Measurements from ENCODE around the gene RABGAP1L.
"Not testable (repeated sequence)": the region's sequence is repeated elsewhere in the genome, so short reads cannot be mapped to it uniquely, and the experiment has no call there.

Gene RABGAP1L

DNA sequence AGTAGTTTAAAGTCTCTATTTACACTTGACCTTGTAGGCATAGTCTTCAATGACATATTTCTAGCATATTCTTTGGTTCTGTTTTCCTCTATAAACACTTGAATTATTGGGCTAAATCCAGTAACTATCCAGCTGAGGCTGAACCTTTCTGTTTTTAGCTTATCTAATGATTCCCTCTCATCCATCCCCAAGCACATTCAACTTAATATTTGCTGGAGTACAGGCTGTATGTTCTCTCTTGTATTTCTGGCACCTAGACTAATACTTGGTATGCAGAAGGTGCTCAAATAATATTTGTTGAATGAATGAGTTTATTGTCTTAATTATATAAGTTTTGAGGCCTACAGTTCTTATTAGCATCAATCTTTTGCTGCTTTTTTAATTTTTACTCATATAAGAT, 88.7 kb downstream of the RABGAP1L start:
- Histone ChIP-seq H3K4me3 (ENCODE audit: control insufficient read depth in 1 of 7, extremely low read depth in 1 of 7, insufficient read depth in 4 of 7, low read depth in 2 of 7, low read length in 6 of 7) (no peak overlapping the region), H3K9me3 (ENCODE audit: control extremely low read depth in 1 of 5, control insufficient read depth in 4 of 5, insufficient read depth in 2 of 5, low read depth in 1 of 5, low read length in 4 of 5) (no peaks in the 10 kb centered on the region), H3K36me3 (ENCODE audit: control insufficient read depth in 4 of 4, insufficient read depth in 4 of 4, low read length in 3 of 4) (peaks cover under 1 to 9% (median 5%) of the 10 kb centered on the region in 4 experiments), H3K27ac (ENCODE audit: insufficient read depth in 1 of 2, low read depth in 1 of 2, low read length in 2 of 2, poor library complexity in 1 of 2, severe bottlenecking in 2 of 2) (no peak overlapping the region), H3K27me3 (replicated peaks in 2 of 5; ENCODE audit: control insufficient read depth in 4 of 5, insufficient read depth in 5 of 5, low read length in 4 of 5) (no peaks in the 10 kb centered on the region), H3K4me1 (ENCODE audit: control extremely low read depth in 1 of 4, control insufficient read depth in 4 of 4, insufficient read depth in 4 of 4, low read length in 3 of 4) (no peaks in the 10 kb centered on the region)
- ChIA-PET POLR2A (no interaction called here), CTCF (no interaction called here)
- no peak for DNase-seq

DNA sequence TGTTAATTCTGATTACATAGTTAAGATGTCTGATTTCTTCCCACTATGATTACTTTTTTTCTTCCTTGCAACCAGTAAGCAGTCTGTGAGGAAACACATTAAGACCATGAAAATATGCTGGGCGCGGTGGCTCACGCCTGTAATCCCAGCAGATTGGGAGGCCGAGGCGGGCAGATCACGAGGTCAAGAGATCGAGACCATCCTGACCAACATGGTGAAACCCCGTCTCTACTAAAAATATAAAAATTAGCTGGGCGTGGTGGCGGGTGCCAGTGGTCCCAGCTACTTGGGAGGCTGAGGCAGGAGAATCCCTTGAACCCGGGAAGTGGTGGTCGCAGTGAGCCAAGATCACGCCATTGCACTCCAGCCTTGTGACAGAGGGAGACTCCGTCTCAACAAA, 97.1 kb downstream of the RABGAP1L start:
- CTCF ChIA-PET = interaction anchor here (1.0 to 2.9 kb wide), 2 partner anchors 470 to 490 kb away, joined by 4 to 9 read pairs; no protein-coding TSS in a partner anchor
- H3K4me1 ChIP-seq (ENCODE audit: control extremely low read depth in 1 of 4, control insufficient read depth in 4 of 4, insufficient read depth in 4 of 4, low read length in 3 of 4); H3K4me3 ChIP-seq (ENCODE audit: control insufficient read depth in 1 of 7, extremely low read depth in 1 of 7, insufficient read depth in 4 of 7, low read depth in 2 of 7, low read length in 6 of 7); H3K27ac ChIP-seq (ENCODE audit: insufficient read depth in 1 of 2, low read depth in 1 of 2, low read length in 2 of 2, poor library complexity in 1 of 2, severe bottlenecking in 2 of 2); DNase-seq; POLR2A ChIA-PET; H3K27me3 ChIP-seq (replicated peaks in 2 of 5; ENCODE audit: control insufficient read depth in 4 of 5, insufficient read depth in 5 of 5, low read length in 4 of 5); H3K9me3 ChIP-seq (ENCODE audit: control extremely low read depth in 1 of 5, control insufficient read depth in 4 of 5, insufficient read depth in 2 of 5, low read depth in 1 of 5, low read length in 4 of 5); H3K36me3 ChIP-seq (ENCODE audit: control insufficient read depth in 4 of 4, insufficient read depth in 4 of 4, low read length in 3 of 4): not testable (repeated sequence)
- WGBS (ENCODE audit: insufficient coverage) = 99% methylated on average over 10 of the region's 14 CpGs

DNA sequence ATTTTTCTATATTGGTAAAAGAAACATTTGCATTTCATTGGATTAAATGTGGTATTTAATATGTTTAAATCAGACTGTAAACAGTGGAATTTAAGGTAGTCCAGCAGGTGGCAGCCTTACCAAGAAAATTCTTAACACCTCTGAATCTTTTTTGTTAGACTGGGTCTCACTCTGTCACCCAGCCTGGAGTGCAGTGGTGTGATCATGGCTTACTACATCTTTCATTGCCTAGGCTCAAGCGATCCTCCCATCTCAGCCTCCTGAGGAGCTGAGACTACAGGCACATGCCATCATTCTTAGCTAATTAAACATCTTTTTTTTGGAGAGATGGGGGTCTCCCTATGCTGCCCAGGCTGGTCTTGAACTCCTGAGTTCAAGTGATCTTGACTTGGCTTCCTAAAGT, 98.8 kb downstream of the RABGAP1L start:
- no peaks in the 10 kb centered on the region for H3K9me3 ChIP-seq (ENCODE audit: control extremely low read depth in 1 of 5, control insufficient read depth in 4 of 5, insufficient read depth in 2 of 5, low read depth in 1 of 5, low read length in 4 of 5)
- no CpG with 5 or more reads among the region's 1 CpG for WGBS (ENCODE audit: insufficient coverage)
- no peaks in the 10 kb centered on the region for H3K27me3 ChIP-seq (replicated peaks in 2 of 5; ENCODE audit: control insufficient read depth in 4 of 5, insufficient read depth in 5 of 5, low read length in 4 of 5)
- CTCF ChIA-PET = interaction anchor here (1.0 to 3.2 kb wide), 6 partner anchors 11 to 496 kb away, joined by 3 to 22 read pairs (median 4); no protein-coding TSS in a partner anchor
- H3K36me3 ChIP-seq (ENCODE audit: control insufficient read depth in 4 of 4, insufficient read depth in 4 of 4, low read length in 3 of 4) = peaks cover 0 to 3% (median under 1%) of the 10 kb centered on the region in 4 experiments
- DNase-seq = peak; percentile 57 to 79 (median 73)
- POLR2A ChIA-PET = no interaction called here
- H3K4me1 ChIP-seq (ENCODE audit: control extremely low read depth in 1 of 4, control insufficient read depth in 4 of 4, insufficient read depth in 4 of 4, low read length in 3 of 4) = no peaks in the 10 kb centered on the region
- no peak overlapping the region for H3K4me3 ChIP-seq (ENCODE audit: control insufficient read depth in 1 of 7, extremely low read depth in 1 of 7, insufficient read depth in 4 of 7, low read depth in 2 of 7, low read length in 6 of 7)
- no peak overlapping the region for H3K27ac ChIP-seq (ENCODE audit: insufficient read depth in 1 of 2, low read depth in 1 of 2, low read length in 2 of 2, poor library complexity in 1 of 2, severe bottlenecking in 2 of 2)

DNA sequence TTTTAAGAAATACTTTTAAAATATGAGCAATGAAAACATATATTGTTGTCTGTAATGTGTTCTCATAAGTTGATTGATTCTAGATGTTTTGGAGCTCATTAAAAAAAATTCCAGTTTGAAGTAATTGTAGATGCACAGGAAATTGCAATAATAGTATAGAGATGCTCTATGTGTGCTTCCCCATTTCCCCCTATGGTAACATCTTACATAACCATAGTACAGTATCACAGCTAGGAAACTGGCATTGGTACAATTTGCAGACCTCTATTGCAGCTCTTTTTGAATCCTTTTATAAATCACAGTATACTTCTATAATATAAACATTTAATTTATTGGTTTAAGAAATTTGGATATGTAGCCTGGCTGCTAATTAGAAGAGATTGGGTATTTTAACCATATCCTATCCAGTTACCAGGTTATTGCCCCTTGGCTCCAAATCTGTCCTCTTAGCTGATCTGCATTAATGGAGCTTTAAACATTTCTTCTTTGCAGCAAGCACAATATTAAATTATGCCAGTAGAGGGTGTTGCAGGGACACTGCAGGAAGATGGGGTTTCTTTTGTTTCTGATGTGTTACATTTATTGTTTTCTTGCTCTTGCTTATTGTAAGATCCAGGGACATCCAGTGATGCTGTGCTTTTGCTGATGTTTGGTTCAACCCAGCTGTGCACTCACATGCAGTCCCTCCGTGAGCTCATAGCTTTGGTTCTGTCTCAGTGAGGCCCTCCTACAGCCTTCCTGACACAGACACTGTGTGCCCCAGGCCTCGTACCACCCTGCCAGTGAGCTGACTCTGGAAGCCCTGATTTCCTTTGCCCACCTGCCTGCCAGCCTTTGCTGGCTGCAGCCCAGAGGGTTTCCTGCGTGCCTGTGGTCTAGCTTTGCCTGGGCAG, 103.3 kb downstream of the RABGAP1L start:
- no peaks in the 10 kb centered on the region for H3K9me3 ChIP-seq (ENCODE audit: control extremely low read depth in 1 of 5, control insufficient read depth in 4 of 5, insufficient read depth in 2 of 5, low read depth in 1 of 5, low read length in 4 of 5)
- peak; percentile 46 to 71 (median 68) for DNase-seq
- no peaks in the 10 kb centered on the region for H3K27me3 ChIP-seq (replicated peaks in 2 of 5; ENCODE audit: control insufficient read depth in 4 of 5, insufficient read depth in 5 of 5, low read length in 4 of 5)
- H3K4me1 ChIP-seq (ENCODE audit: control extremely low read depth in 1 of 4, control insufficient read depth in 4 of 4, insufficient read depth in 4 of 4, low read length in 3 of 4) = no peaks in the 10 kb centered on the region
- H3K4me3 ChIP-seq (ENCODE audit: control insufficient read depth in 1 of 7, extremely low read depth in 1 of 7, insufficient read depth in 4 of 7, low read depth in 2 of 7, low read length in 6 of 7) = no peak overlapping the region
- WGBS (ENCODE audit: insufficient coverage) = 70% methylated on average over 3 of the region's 3 CpGs
- ChIA-PET POLR2A (no interaction called here), CTCF (interaction anchor here (0.6 to 2.7 kb wide), 19 partner anchors 11 to 643 kb away, joined by 3 to 64 read pairs (median 4); no protein-coding TSS in a partner anchor)
- no peak overlapping the region for H3K27ac ChIP-seq (ENCODE audit: insufficient read depth in 1 of 2, low read depth in 1 of 2, low read length in 2 of 2, poor library complexity in 1 of 2, severe bottlenecking in 2 of 2)
- H3K36me3 ChIP-seq (ENCODE audit: control insufficient read depth in 4 of 4, insufficient read depth in 4 of 4, low read length in 3 of 4) = peaks cover 0 to 2% (median 0%) of the 10 kb centered on the region in 4 experiments

DNA sequence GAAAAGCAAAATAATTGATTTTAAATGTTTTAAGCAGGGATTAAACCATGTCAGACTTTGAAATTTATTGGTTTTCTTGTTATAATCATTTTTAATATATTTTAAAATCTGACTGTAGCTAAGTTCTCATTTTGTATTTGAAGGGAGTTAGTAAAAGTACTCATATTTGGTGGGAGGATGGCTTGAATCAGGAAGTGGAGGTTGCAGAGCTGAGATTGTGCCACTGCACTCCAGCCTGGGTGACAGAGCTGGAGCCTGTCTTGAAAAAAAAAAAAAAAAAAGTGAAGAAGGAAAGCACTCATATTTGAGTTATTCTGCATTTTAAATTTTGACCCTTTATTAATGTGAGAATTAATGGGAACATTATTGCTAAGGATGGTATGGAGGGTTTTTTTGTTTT, 106.0 kb downstream of the RABGAP1L start:
- no peak overlapping the region for H3K27ac ChIP-seq (ENCODE audit: insufficient read depth in 1 of 2, low read depth in 1 of 2, low read length in 2 of 2, poor library complexity in 1 of 2, severe bottlenecking in 2 of 2)
- CTCF ChIA-PET = interaction anchor here (1.4 kb wide), 1 partner anchor 461 kb away, joined by 4 read pairs; no protein-coding TSS in a partner anchor

DNA sequence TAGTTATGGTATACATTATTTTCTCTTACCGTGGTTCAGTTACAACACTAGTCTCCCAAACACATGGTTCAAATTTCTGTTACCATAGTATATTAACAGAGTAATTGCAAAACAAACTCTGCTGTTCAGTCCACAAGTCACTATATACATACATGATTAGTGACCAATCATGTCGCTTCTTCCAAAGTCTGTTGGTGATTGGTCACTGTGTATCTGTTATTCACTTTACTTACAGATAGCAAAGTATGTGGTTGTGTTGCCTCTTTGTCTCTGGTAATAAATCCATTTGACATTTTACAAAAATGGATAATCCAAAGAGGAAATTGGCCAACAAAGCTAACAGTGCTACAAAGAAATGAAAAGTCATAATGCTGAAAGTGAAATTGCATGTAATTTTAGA, 107.2 kb downstream of the RABGAP1L start:
- H3K4me1 ChIP-seq (ENCODE audit: control extremely low read depth in 1 of 4, control insufficient read depth in 4 of 4, insufficient read depth in 4 of 4, low read length in 3 of 4) = no peaks in the 10 kb centered on the region
- WGBS (ENCODE audit: insufficient coverage) = no CpG with 5 or more reads among the region's 2 CpGs
- H3K36me3 ChIP-seq (ENCODE audit: control insufficient read depth in 4 of 4, insufficient read depth in 4 of 4, low read length in 3 of 4) = no peaks in the 10 kb centered on the region
- H3K9me3 ChIP-seq (ENCODE audit: control extremely low read depth in 1 of 5, control insufficient read depth in 4 of 5, insufficient read depth in 2 of 5, low read depth in 1 of 5, low read length in 4 of 5) = no peaks in the 10 kb centered on the region
- H3K27me3 ChIP-seq (replicated peaks in 2 of 5; ENCODE audit: control insufficient read depth in 4 of 5, insufficient read depth in 5 of 5, low read length in 4 of 5) = no peaks in the 10 kb centered on the region
- DNase-seq = no peak
- no peak overlapping the region for H3K27ac ChIP-seq (ENCODE audit: insufficient read depth in 1 of 2, low read depth in 1 of 2, low read length in 2 of 2, poor library complexity in 1 of 2, severe bottlenecking in 2 of 2)
- no peak overlapping the region for H3K4me3 ChIP-seq (ENCODE audit: control insufficient read depth in 1 of 7, extremely low read depth in 1 of 7, insufficient read depth in 4 of 7, low read depth in 2 of 7, low read length in 6 of 7)
- ChIA-PET CTCF (no interaction called here), POLR2A (no interaction called here)

More for the DNA sequence above, 106.0 kb downstream of the RABGAP1L start:
- Histone ChIP-seq H3K36me3 (ENCODE audit: control insufficient read depth in 4 of 4, insufficient read depth in 4 of 4, low read length in 3 of 4) (peaks cover 0 to 2% (median 0%) of the 10 kb centered on the region in 4 experiments), H3K4me1 (ENCODE audit: control extremely low read depth in 1 of 4, control insufficient read depth in 4 of 4, insufficient read depth in 4 of 4, low read length in 3 of 4) (no peaks in the 10 kb centered on the region), H3K4me3 (ENCODE audit: control insufficient read depth in 1 of 7, extremely low read depth in 1 of 7, insufficient read depth in 4 of 7, low read depth in 2 of 7, low read length in 6 of 7) (no peak overlapping the region), H3K9me3 (ENCODE audit: control extremely low read depth in 1 of 5, control insufficient read depth in 4 of 5, insufficient read depth in 2 of 5, low read depth in 1 of 5, low read length in 4 of 5) (no peaks in the 10 kb centered on the region), H3K27me3 (replicated peaks in 2 of 5; ENCODE audit: control insufficient read depth in 4 of 5, insufficient read depth in 5 of 5, low read length in 4 of 5) (no peaks in the 10 kb centered on the region)
- DNase-seq = no peak
- POLR2A ChIA-PET = no interaction called here

DNA sequence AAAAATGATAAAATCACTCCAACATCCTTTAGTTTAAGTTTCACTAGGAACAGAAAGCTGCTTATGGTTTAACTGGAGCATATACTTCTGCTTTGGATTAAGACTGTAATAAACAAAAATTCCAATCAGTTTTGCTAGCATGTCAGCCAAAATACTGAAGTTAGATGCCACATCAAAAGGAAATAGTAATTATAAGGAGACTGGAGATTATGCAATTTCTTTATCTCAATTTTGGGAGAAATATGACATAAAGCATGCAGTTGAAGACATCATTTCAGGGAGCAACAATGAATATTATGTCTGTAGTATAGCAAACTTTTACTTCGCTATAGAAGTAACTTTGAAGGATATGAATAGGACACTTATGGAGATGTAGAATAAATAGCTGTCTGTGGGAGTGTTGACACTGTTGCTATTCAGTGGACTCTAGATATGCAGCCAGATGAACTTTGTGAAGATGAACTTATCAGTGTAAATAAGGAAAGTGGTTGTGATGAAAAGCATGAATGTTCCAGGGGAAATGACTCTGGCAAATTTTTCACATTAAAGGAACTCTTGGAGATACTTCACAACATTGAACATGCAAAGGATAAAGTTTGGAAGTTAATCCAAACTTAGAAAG, 107.8 kb downstream of the RABGAP1L start:
- DNase-seq = no peak
- no peaks in the 10 kb centered on the region for H3K9me3 ChIP-seq (ENCODE audit: control extremely low read depth in 1 of 5, control insufficient read depth in 4 of 5, insufficient read depth in 2 of 5, low read depth in 1 of 5, low read length in 4 of 5)
- ChIA-PET CTCF (no interaction called here), POLR2A (no interaction called here)
- no peak overlapping the region for H3K4me3 ChIP-seq (ENCODE audit: control insufficient read depth in 1 of 7, extremely low read depth in 1 of 7, insufficient read depth in 4 of 7, low read depth in 2 of 7, low read length in 6 of 7)
- H3K36me3 ChIP-seq (ENCODE audit: control insufficient read depth in 4 of 4, insufficient read depth in 4 of 4, low read length in 3 of 4) = no peaks in the 10 kb centered on the region
- H3K27ac ChIP-seq (ENCODE audit: insufficient read depth in 1 of 2, low read depth in 1 of 2, low read length in 2 of 2, poor library complexity in 1 of 2, severe bottlenecking in 2 of 2) = no peak overlapping the region
- 100% methylated on average over 1 of the region's 1 CpG for WGBS (ENCODE audit: insufficient coverage)
- H3K4me1 ChIP-seq (ENCODE audit: control extremely low read depth in 1 of 4, control insufficient read depth in 4 of 4, insufficient read depth in 4 of 4, low read length in 3 of 4) = no peaks in the 10 kb centered on the region
- H3K27me3 ChIP-seq (replicated peaks in 2 of 5; ENCODE audit: control insufficient read depth in 4 of 5, insufficient read depth in 5 of 5, low read length in 4 of 5) = no peaks in the 10 kb centered on the region
